Muscle layer of colon (tissue), 2 donors: ENCODE results near the gene PBX4.

Experiments used
- H3K27ac ChIP-seq: one replicate; pipeline ENCODE4 v1.7.0; 2013; ENCODE audit warnings: low read depth, mild to moderate bottlenecking, low read length, moderate library complexity
- H3K27me3 ChIP-seq, 2 donors: one replicate each; pipeline ENCODE4 v1.7.0; 2013; ENCODE audit warnings: low read length in 2 of 2, mild to moderate bottlenecking in 2 of 2; ENCODE audit not compliant: insufficient read depth in 2 of 2, control insufficient read depth in 1 of 2
- H3K36me3 ChIP-seq: one replicate; pipeline ENCODE4 v1.7.0; 2013; ENCODE audit warnings: mild to moderate bottlenecking, low read length; ENCODE audit not compliant: insufficient read depth
- H3K4me1 ChIP-seq: one replicate; pipeline ENCODE4 v1.7.0; 2013; ENCODE audit warnings: mild to moderate bottlenecking, low read length; ENCODE audit not compliant: insufficient read depth
- H3K4me3 ChIP-seq, 2 donors: one replicate each; pipeline ENCODE4 v1.7.0; 2013; ENCODE audit warnings: low read length in 2 of 2, low read depth in 1 of 2, mild to moderate bottlenecking in 1 of 2, moderate library complexity in 1 of 2
- H3K9ac ChIP-seq: one replicate; pipeline ENCODE4 v1.7.0; 2013; ENCODE audit warnings: low read length
- H3K9me3 ChIP-seq: one replicate; pipeline ENCODE4 v1.7.0; 2013; ENCODE audit warnings: mild to moderate bottlenecking, low read length
- donor health status: abdominal sarcoma.
- donor health status: Adenocarcinoma of cecum.

Gene PBX4

DNA sequence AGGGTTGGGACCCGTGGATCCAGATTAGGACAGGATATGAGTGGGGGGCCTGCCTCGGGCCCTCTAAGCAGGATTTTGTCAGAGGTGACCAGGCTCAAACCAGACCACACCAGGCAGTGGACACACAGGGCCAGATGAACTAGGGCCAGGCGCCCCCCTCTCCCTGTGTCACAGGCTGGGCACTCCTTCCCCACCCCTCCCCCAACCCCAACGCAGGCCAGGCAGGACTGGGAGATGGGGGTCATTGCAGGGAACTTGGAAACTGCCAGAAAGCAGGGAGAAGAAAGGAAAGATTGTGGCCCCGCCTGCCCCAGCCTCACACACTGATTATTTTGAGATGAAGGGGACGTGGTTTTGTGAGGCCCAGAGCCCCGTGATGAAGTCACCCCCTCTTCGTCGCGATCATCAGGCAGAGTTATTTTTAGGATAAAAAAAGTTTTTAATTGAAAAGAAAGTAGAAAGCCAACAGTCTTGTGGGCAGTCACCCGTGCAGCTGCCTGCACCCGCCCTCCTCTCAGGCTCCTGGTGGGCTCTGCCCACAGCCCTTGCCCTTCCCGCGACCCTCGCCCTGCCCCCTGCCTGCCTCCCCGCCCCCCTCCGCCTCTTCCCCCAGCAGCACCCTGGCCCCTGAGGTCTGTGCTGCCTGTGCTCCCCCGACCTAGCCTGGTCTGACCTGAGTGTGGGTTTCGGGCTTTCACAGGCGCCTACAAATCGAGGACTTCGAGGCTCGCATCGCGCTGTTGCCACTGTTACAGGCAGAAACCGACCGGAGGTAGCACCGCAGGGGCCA is 91.7 kb downstream of the PBX4 start:
- H3K4me1 ChIP-seq = peaks cover 5% of the 10 kb centered on the region
- no peaks in the 10 kb centered on the region for H3K27me3 ChIP-seq
- peaks cover 23% of the 10 kb centered on the region for H3K36me3 ChIP-seq
- H3K27ac ChIP-seq = no peak overlapping the region
- H3K9ac ChIP-seq = no peak overlapping the region
- H3K4me3 ChIP-seq = no peak overlapping the region
- H3K9me3 ChIP-seq = no peaks in the 10 kb centered on the region

DNA sequence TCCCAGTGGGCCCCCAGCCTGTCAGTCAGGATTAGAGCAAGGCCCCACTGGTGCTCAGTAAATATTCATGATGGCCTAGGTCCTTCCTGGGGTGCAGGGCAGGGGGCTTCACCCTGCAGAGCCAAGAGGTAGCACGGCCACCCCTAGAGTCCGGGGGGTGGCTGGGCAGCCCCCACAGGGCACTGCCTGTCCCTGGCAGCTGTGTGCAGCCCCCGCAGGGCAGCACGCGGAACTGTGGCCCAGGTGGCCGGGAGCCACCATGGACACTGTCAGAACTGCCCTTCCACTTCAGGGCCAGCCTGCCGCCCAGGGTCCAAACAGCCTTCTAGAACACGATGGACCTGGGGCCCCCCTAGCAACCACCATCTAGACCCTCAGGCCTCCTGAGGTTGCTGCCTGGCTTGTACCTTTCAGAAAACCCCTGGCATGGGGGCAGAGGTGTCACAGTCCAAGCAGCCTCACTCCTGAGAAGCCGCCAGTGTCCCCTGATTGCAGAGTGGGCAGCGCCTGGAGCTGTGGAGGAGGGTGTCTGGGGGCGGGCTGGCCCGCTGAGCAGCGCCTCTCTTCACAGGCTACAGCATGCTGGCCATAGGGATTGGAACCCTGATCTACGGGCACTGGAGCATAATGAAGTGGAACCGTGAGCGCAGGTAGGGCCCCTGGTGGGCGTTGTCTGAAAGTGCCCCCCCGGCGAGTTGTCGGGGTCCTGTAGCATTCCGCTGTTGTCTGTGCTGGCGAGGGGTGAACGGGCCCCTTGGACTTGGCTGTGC is 92.7 kb downstream of the PBX4 start:
- Histone ChIP-seq H3K9ac (no peak overlapping the region), H3K36me3 (peaks cover 23% of the 10 kb centered on the region), H3K9me3 (no peaks in the 10 kb centered on the region)

DNA sequence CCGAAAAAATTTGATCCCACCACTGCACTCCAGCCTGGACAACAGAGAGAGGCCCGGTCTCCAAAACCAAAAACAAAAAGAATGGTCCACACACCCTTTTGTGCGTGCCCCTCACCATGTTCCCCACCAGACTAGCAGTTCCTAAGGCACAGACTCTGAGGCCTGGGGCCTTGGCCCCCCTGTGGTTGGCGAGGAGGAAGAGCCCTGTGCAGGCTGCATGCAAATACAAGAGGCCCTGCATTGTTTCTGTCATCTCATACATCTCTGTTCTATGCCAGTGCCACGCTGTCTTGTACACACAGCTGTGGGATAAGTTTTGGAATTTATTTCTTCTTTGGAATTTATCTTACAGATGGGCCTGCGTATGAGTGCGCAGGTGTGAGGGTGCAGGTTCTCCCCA is 94.4 kb downstream of the PBX4 start:
- H3K27me3 ChIP-seq = no peaks in the 10 kb centered on the region
- H3K27ac ChIP-seq = no peak overlapping the region
- no peak overlapping the region for H3K4me3 ChIP-seq
- H3K9ac ChIP-seq = no peak overlapping the region
- H3K9me3 ChIP-seq = no peaks in the 10 kb centered on the region
- H3K36me3 ChIP-seq = peaks cover 29% of the 10 kb centered on the region
- H3K4me1 ChIP-seq = peaks cover 2% of the 10 kb centered on the region

More for the DNA sequence above, 92.7 kb downstream of the PBX4 start:
- H3K4me1 ChIP-seq = peaks cover 5% of the 10 kb centered on the region
- no peak overlapping the region for H3K27ac ChIP-seq
- H3K4me3 ChIP-seq = no peak overlapping the region
- no peaks in the 10 kb centered on the region for H3K27me3 ChIP-seq

DNA sequence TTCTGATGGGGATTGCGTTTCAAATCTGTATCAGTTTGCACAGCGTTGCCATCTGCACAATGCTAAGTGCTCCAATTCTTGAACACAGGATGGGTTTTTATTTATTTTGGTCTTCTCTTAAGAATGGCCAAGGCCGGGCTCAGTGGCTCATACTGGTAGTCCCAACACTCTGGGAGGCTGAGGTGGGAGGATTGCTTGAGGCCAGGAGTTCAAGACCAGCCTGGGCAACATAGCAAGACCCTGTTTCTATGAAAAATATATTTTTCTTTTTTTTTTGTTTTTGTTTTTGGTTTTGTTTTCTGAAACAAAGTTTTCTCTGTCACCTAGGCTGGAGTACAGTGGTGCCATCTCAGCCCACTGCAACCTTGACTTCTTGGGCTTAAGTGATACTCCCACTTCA is 95.3 kb downstream of the PBX4 start:
- Histone ChIP-seq H3K9ac (no peak overlapping the region), H3K4me1 (no peaks in the 10 kb centered on the region), H3K27ac (no peak overlapping the region), H3K9me3 (no peaks in the 10 kb centered on the region), H3K4me3 (no peak overlapping the region), H3K27me3 (no peaks in the 10 kb centered on the region), H3K36me3 (peaks cover 28% of the 10 kb centered on the region)

DNA sequence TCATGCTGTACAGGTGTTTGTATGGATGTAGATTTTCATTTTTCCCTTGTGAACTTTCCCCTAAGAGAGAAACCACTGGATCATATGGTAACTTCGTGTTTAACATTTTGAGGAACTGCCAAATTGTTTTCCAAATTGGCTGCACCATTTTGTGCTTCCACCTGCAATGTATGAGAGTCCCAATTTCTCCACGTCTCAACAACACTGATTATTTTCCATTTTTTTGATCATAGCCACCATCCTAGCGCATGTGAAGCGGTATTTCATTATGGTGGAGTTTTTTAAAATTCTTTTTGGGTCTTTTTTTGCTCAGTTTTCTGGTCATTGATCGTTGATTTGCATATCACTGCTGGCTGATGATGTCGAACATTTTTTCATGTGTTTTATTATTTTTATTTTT is 97.5 kb downstream of the PBX4 start:
- H3K36me3 ChIP-seq = peaks cover 14% of the 10 kb centered on the region
- no peak overlapping the region for H3K4me3 ChIP-seq

DNA sequence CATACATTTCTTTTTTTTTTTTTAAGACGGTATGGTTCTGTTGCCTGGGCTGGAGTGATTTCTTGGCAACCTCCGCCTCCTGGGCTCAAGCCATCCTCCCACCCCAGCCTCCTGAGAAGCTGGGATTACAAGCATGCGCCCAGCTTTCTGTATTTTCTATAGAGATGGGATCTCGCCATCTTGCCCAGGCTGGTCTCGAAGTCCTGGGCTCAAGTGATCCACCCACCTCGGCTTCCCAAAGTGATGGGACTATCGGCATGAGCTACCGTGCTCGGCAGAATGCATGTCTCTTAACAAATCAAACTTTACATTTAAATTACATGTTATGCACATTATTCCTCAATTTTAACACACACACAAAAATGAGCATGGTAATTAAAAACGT is 101.3 kb downstream of the PBX4 start:
- H3K4me3 ChIP-seq = peak overlapping the region in 1 of 2 donors; percentile 94

More for the DNA sequence above, 97.5 kb downstream of the PBX4 start:
- no peaks in the 10 kb centered on the region for H3K9me3 ChIP-seq
- no peaks in the 10 kb centered on the region for H3K27me3 ChIP-seq
- H3K9ac ChIP-seq = no peak overlapping the region
- H3K27ac ChIP-seq = no peak overlapping the region
- H3K4me1 ChIP-seq = peaks cover 8% of the 10 kb centered on the region

DNA sequence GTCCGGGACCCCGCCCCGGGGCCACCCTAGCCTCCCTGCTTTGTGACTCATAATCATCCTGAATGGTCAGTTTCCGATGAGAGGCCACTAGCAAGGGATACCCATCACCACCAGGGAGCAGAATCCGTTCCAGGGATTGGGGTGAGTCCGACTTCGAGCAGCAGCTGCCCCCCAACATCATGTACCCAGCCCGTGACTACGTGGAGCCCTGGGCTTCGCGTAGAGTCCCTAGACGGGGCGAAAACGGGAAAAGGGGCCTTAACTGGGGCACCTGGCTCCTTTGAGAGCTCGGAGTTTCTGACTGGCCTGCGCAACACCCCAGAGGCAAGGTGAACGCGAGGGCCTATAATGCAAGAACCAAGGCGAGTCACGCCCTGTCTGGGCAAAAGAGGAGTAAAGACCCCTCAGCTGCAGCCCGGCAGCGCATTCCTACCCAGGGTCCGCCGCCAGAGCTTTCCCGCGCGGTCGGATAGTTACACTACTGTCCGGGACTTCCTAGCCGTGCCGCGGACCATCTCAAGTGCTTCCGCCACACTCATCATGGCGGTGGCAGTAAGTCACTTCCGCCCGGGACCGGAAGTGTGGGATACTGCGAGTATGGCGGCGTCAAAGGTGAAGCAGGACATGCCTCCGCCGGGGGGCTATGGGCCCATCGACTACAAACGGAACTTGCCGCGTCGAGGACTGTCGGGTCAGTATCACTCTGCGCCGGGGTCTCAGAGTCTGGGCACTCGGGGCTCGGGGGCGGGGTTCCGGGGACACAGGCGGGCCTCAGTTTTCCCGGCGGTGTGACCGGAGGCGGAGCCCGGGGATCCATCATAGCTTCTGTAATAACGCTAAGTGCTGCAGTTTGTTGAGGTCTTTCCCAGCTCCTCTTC is 102.6 kb downstream of the PBX4 start, which contains the start of gene NDUFA13:
TSS of gene NDUFA13 (plus strand) at position 584 of the 878 bp plus-strand sequence. CDS start at position 598, 14 bp downstream.
- H3K9ac ChIP-seq = peak within 1 kb of the TSS; percentile 77
- no peaks in the 10 kb centered on the region for H3K27me3 ChIP-seq
- H3K4me3 ChIP-seq = peak within 1 kb of the TSS; percentile 87 to 94
- peaks cover 8% of the 10 kb centered on the region for H3K36me3 ChIP-seq
- H3K9me3 ChIP-seq = no peaks in the 10 kb centered on the region
- H3K27ac ChIP-seq = peak within 1 kb of the TSS; percentile 93
- peaks cover 14% of the 10 kb centered on the region for H3K4me1 ChIP-seq

More for the DNA sequence above, 101.3 kb downstream of the PBX4 start:
- Histone ChIP-seq H3K36me3 (peaks cover 8% of the 10 kb centered on the region), H3K4me1 (peaks cover 14% of the 10 kb centered on the region), H3K27ac (no peak overlapping the region), H3K27me3 (no peaks in the 10 kb centered on the region), H3K9ac (no peak overlapping the region), H3K9me3 (no peaks in the 10 kb centered on the region)

DNA sequence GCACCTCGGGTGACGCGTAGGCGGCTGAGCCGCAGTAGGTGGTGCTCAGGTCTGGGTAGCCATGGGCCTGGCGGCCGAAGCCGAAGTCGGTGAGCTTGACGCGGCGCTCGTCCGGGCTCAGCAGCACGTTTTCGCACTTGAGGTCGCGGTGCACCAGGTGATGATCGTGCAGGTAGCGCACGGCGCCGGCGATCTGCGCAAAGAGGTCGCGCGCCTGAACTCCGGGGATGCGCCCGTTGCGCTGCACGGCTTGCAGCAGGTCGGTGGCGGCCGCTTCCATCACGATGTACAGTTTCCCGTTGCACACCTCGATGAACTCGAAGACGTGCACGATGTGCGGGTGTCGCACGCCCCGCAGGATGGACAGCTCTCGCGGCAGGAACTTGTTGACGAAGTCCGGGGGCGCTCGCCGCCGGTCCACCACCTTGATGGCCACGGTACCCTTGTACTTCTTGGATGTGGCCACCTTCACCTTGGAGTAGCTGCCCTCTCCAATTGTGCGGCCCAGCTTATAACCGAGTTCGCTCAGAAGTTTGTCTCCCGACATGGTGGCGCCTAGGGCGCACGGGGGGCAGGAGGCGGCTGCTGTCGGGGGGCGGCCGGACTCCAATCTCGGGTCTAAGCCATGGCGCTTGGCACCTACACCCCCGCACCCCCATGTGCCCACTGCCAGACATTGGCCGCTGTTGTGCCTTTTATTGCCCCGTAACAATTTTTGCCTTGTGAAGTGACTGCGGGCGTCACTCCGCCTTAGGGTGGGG is 103.4 kb downstream of the PBX4 start, which contains the start of gene TSSK6:
TSS of gene TSSK6 (minus strand) at position 668 of the 761 bp plus-strand sequence. CDS start at position 547, 121 bp downstream.
- Histone ChIP-seq H3K4me1 (peaks cover 14% of the 10 kb centered on the region), H3K4me3 (peak within 1 kb of the TSS; percentile 87 to 94)

DNA sequence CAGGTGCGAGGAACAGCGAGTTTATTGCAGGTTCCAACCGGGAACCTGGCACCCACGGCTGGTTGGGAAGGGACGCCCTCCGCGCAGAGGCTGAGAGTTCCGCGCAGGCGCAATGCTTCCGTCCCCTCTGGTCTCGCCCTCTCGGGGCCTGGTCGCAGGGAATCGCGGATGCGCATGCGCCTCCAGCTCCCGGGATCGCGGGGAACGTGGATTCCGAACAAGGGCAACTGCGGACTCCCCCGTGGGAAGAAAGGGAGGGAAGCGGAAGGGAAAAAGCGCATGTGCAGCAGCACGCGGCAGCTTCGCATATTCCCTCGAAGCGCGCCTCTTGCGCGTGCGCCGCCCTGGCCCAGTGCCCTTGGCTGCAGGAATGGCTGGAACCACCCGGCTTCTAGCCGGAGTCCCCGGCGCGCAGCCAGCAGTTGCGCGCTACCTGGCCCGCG is 104.3 kb downstream of the PBX4 start:
- peaks cover 14% of the 10 kb centered on the region for H3K4me1 ChIP-seq
- H3K4me3 ChIP-seq = peak overlapping the region; percentile 43 to 46
- no peaks in the 10 kb centered on the region for H3K27me3 ChIP-seq
- peak overlapping the region; percentile 70 for H3K27ac ChIP-seq
- H3K36me3 ChIP-seq = peaks cover 4% of the 10 kb centered on the region
- H3K9ac ChIP-seq = no peak overlapping the region
- no peaks in the 10 kb centered on the region for H3K9me3 ChIP-seq

More for the DNA sequence above, 103.4 kb downstream of the PBX4 start, which contains the start of gene TSSK6:
- Histone ChIP-seq H3K36me3 (peaks cover 8% of the 10 kb centered on the region), H3K9me3 (no peaks in the 10 kb centered on the region), H3K9ac (peak within 1 kb of the TSS; percentile 77), H3K27me3 (no peaks in the 10 kb centered on the region), H3K27ac (peak within 1 kb of the TSS; percentile 93)

DNA sequence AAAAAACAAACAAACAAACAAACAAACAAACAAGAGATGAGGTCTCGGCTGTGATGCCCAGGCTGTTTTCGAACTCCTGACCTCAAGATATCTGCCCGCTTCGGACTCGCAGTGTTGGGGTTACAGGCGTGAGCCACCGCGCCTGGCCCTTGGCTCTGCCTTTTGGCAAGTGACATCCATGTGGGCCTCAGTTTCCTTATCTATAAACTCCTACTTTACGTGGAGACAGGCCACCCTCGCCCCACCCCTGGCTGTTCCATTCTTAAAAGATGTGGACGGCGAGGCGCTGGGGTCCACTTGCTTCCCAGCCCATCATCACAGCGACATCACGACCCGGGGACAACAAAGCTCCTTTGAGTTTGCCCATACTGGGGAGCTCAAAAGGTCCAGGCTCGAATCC is 104.8 kb downstream of the PBX4 start:
- H3K27ac ChIP-seq = peak overlapping the region; percentile 70
- no peaks in the 10 kb centered on the region for H3K36me3 ChIP-seq
- peak overlapping the region; percentile 43 to 46 for H3K4me3 ChIP-seq
- H3K27me3 ChIP-seq = no peaks in the 10 kb centered on the region
- H3K4me1 ChIP-seq = peaks cover 14% of the 10 kb centered on the region
- H3K9me3 ChIP-seq = no peaks in the 10 kb centered on the region
- H3K9ac ChIP-seq = no peak overlapping the region
